H9 (cell line): ENCODE results near the gene WASF3. TPM values are rescaled to one million over a fixed set of nuclear protein-coding genes. Genes with fewer than 3 reads are reported as not detected.

Experiments
- DNase-seq: peaks from one replicate; pipeline ENCODE4 v3.0.0-alpha.2; 2017
- H2AFZ ChIP-seq: one replicate; pipeline ENCODE4 v1.6.1; 2013; ENCODE audit warnings: mild to moderate bottlenecking, low read length, control low read depth, moderate library complexity
- H2AK5ac ChIP-seq: 2 replicates; pipeline ENCODE4 v1.6.1; 2013; ENCODE audit warnings: low read length, control low read depth, mixed read lengths; ENCODE audit not compliant: insufficient read length
- H2BK120ac ChIP-seq: one replicate; pipeline ENCODE4 v1.6.1; 2013; ENCODE audit warnings: low read depth, mild to moderate bottlenecking, low read length, control low read depth, inconsistent platforms; ENCODE audit not compliant: poor library complexity, severe bottlenecking
- H2BK12ac ChIP-seq: 2 replicates; pipeline ENCODE4 v1.6.1; 2013; ENCODE audit warnings: low read length, control low read depth, mixed read lengths, low read depth; ENCODE audit not compliant: insufficient read length
- H2BK15ac ChIP-seq: 2 replicates; pipeline ENCODE4 v1.6.1; 2013; ENCODE audit warnings: low read depth, low read length, control low read depth
- H2BK20ac ChIP-seq: one replicate; pipeline ENCODE4 v1.6.1; 2013; ENCODE audit warnings: low read depth, mild to moderate bottlenecking, low read length, control low read depth, inconsistent platforms; ENCODE audit not compliant: poor library complexity, severe bottlenecking
- H2BK5ac ChIP-seq: 2 replicates; pipeline ENCODE4 v1.6.1; 2013; ENCODE audit warnings: low read length, control low read depth, mixed read lengths; ENCODE audit not compliant: insufficient read length
- H3K14ac ChIP-seq: 2 replicates; pipeline ENCODE4 v1.6.1; 2013; ENCODE audit warnings: low read length, control low read depth; ENCODE audit not compliant: insufficient read depth
- H3K18ac ChIP-seq: 2 replicates; pipeline ENCODE4 v1.6.1; 2013; ENCODE audit warnings: low read depth, mild to moderate bottlenecking, mixed read lengths, low read length, control low read depth; ENCODE audit not compliant: insufficient read length
- H3K23ac ChIP-seq: 2 replicates; pipeline ENCODE4 v1.6.1; 2013; ENCODE audit warnings: low read length, control low read depth, mixed read lengths, low read depth; ENCODE audit not compliant: insufficient read length
- H3K23me2 ChIP-seq: 2 replicates; pipeline ENCODE4 v1.6.1; 2013; ENCODE audit warnings: low read depth, mild to moderate bottlenecking, mixed read lengths, low read length, control low read depth; ENCODE audit not compliant: insufficient read length, poor library complexity, severe bottlenecking
- H3K27ac ChIP-seq: 2 replicates; pipeline ENCODE4 v1.5.1; 2013; ENCODE audit warnings: low read length, control low read depth, mixed read lengths, low read depth; ENCODE audit not compliant: insufficient read length
- H3K27me3 ChIP-seq: 2 replicates; pipeline ENCODE4 v1.6.1; 2013; ENCODE audit warnings: low read length, control low read depth, inconsistent platforms; ENCODE audit not compliant: insufficient read depth
- H3K4ac ChIP-seq: 2 replicates; pipeline ENCODE4 v1.6.1; 2013; ENCODE audit warnings: low read depth, mild to moderate bottlenecking, control low read depth, inconsistent platforms, low read length, moderate library complexity
- H3K4me1 ChIP-seq: 2 replicates; pipeline ENCODE4 v1.6.1; 2013; ENCODE audit warnings: low read length, control low read depth, inconsistent platforms; ENCODE audit not compliant: insufficient read depth
- H3K4me2 ChIP-seq: 2 replicates; pipeline ENCODE4 v1.6.1; 2013; ENCODE audit warnings: low read length, control low read depth, mixed read lengths; ENCODE audit not compliant: insufficient read length, insufficient read depth
- H3K56ac ChIP-seq: 2 replicates; pipeline ENCODE4 v1.6.1; 2013; ENCODE audit warnings: low read depth, mild to moderate bottlenecking, mixed read lengths, low read length, control low read depth; ENCODE audit not compliant: insufficient read length
- H3K79me1 ChIP-seq: 2 replicates; pipeline ENCODE4 v1.6.1; 2013; ENCODE audit warnings: low read depth, mild to moderate bottlenecking, moderate library complexity, low read length, control low read depth, inconsistent platforms; ENCODE audit not compliant: insufficient read depth, poor library complexity, severe bottlenecking
- H3K79me2 ChIP-seq: 2 replicates; pipeline ENCODE4 v1.6.1; 2013; ENCODE audit warnings: low read length, control low read depth, inconsistent platforms; ENCODE audit not compliant: insufficient read depth
- H3K9ac ChIP-seq: 2 replicates; pipeline ENCODE4 v1.6.1; 2013; ENCODE audit warnings: low read length, control low read depth, mixed read lengths; ENCODE audit not compliant: insufficient read length; ENCODE audit errors: extremely low read depth
- H3K9me3 ChIP-seq: one replicate; pipeline ENCODE4 v1.6.1; 2013; ENCODE audit warnings: low read depth, low read length, inconsistent platforms; ENCODE audit not compliant: control insufficient read depth
- H3T11ph ChIP-seq: one replicate; pipeline ENCODE4 v1.6.1; 2013; ENCODE audit warnings: mild to moderate bottlenecking, low read length, control low read depth, inconsistent platforms
- H4K20me1 ChIP-seq: one replicate; pipeline ENCODE4 v1.6.1; 2013; ENCODE audit not compliant: control insufficient read depth, insufficient read length, insufficient read depth
- H4K5ac ChIP-seq: 2 replicates; pipeline ENCODE4 v1.6.1; 2013; ENCODE audit warnings: low read depth, mild to moderate bottlenecking, mixed read lengths, low read length, control low read depth; ENCODE audit not compliant: insufficient read length
- H4K8ac ChIP-seq: replicated peaks from 2 replicates; pipeline ENCODE4 v1.6.1; 2013; ENCODE audit warnings: low read length, control low read depth, mixed read lengths, low read depth; ENCODE audit not compliant: insufficient read length
- H4K91ac ChIP-seq: 2 replicates; pipeline ENCODE4 v1.6.1; 2013; ENCODE audit warnings: low read depth, mild to moderate bottlenecking, moderate library complexity, mixed read lengths, low read length, control low read depth; ENCODE audit not compliant: insufficient read length
- H3K27ac Mint-ChIP-seq, 3 experiments: 2 replicates in 2 of 3; 3 replicates in 1 of 3; pipeline ENCODE4 v1.8.0; 2020 to 2021; ENCODE audit warnings: mixed read lengths in 3 of 3, mild to moderate bottlenecking in 1 of 3, moderate library complexity in 1 of 3
- H3K27me3 Mint-ChIP-seq: 2 replicates; pipeline ENCODE4 v1.8.0; 2021; ENCODE audit warnings: low read depth, mild to moderate bottlenecking, moderate library complexity, mixed read lengths
- H3K36me3 Mint-ChIP-seq, 3 experiments: 2 replicates in 2 of 3; 3 replicates in 1 of 3; pipeline ENCODE4 v1.8.0; 2020 to 2021; ENCODE audit warnings: low read depth in 3 of 3, mixed read lengths in 3 of 3; ENCODE audit not compliant: insufficient read depth in 1 of 3
- H3K4me1 Mint-ChIP-seq, 2 experiments: 2 replicates each; pipeline ENCODE4 v1.8.0; 2020; ENCODE audit warnings: mixed read lengths in 2 of 2
- H3K4me3 Mint-ChIP-seq, 2 experiments: 2 replicates in 1 of 2; 3 replicates in 1 of 2; pipeline ENCODE4 v1.8.0; 2020 to 2021; ENCODE audit warnings: mild to moderate bottlenecking in 2 of 2, mixed read lengths in 2 of 2, moderate library complexity in 1 of 2
- H3K9me3 Mint-ChIP-seq, 2 experiments: 2 replicates in 1 of 2; 3 replicates in 1 of 2; pipeline ENCODE4 v1.8.0; 2020; ENCODE audit warnings: mild to moderate bottlenecking in 2 of 2, mixed read lengths in 2 of 2, moderate library complexity in 1 of 2
- CTCF ChIP-seq: fragments of 200-600 bp; sonication (generic); conservative IDR thresholded peaks from 3 replicates; pipeline ENCODE4 v1.8.0; 2021; ENCODE audit warnings: antibody characterized with exemption, mild to moderate bottlenecking
- WGBS: extraction: QIAGEN DNeasy Blood & Tissue Kit; methylation state at CpG from one replicate; pipeline ENCODE4 v1.1.7; 2013; ENCODE audit warnings: missing lambda C conversion rate, low lambda C conversion rate, mixed read lengths; ENCODE audit not compliant: insufficient read length; ENCODE audit errors: extremely low coverage; 5-methylcytosine and 5-hydroxymethylcytosine counted together
- total RNA-seq: library from RNA; stranded (reverse); gene quantifications from 2 replicates; pipeline ENCODE4 v1.2.1, GENCODE V29; 2021

The WASF3 gene
- total RNA-seq, 1 experiment from 2014 or later = 22.2 TPM

- peaks cover 3% of the 10 kb centered on the region; the same call in 1 of the 2 replicates for H3K79me2 ChIP-seq
- no peaks in the 10 kb centered on the region for H3K36me3 Mint-ChIP-seq
- no peak overlapping the region for H3K18ac ChIP-seq
- H3K9me3 ChIP-seq = no peaks in the 10 kb centered on the region
- no peak overlapping the region for H3K4me2 ChIP-seq
- no peak overlapping the region for H2AK5ac ChIP-seq
- H2BK12ac ChIP-seq = no peak overlapping the region
- H3K27me3 ChIP-seq = no peaks in the 10 kb centered on the region
- H3K27ac Mint-ChIP-seq = no peak overlapping the region
- no peaks in the 10 kb centered on the region for H3K27me3 Mint-ChIP-seq
- no peak for DNase-seq
- H3K14ac ChIP-seq = no peak overlapping the region
- no peaks in the 10 kb centered on the region for H4K20me1 ChIP-seq
- H3K9ac ChIP-seq = no peak overlapping the region
- H3K27ac ChIP-seq = no peak overlapping the region
- H2BK5ac ChIP-seq = no peak overlapping the region
- WGBS = no CpG with 5 or more reads among the region's 1 CpG
- no peak overlapping the region for H2BK15ac ChIP-seq
- no peak overlapping the region for H4K91ac ChIP-seq
- H3K23me2 ChIP-seq = no peaks in the 10 kb centered on the region
- no peaks in the 10 kb centered on the region for H3K9me3 Mint-ChIP-seq
- H3K4me3 Mint-ChIP-seq = no peak overlapping the region
- H3K4me1 Mint-ChIP-seq = peaks cover 29 to 34% of the 10 kb centered on the region in 2 experiments
- no peak overlapping the region for H2AFZ ChIP-seq
- no peak for TF ChIP-seq CTCF
- no peak overlapping the region for H4K8ac ChIP-seq
- H2BK20ac ChIP-seq = no peak overlapping the region
- no peak overlapping the region for H3K23ac ChIP-seq
- H3K4me1 ChIP-seq = no peaks in the 10 kb centered on the region; the same call in 1 of the 2 replicates
- H3K56ac ChIP-seq = no peak overlapping the region
- H2BK120ac ChIP-seq = no peak overlapping the region
- no peak overlapping the region for H3T11ph ChIP-seq
- H3K79me1 ChIP-seq = peaks cover 2% of the 10 kb centered on the region
- H4K5ac ChIP-seq = no peak overlapping the region
- H3K4ac ChIP-seq = no peak overlapping the region
Observed at GRCh38 chr13:26589226-26589625, 31.7 kb downstream of the WASF3 start.
